IgD-negative memory B cell (primary cell): ENCODE data around the gene TMC6. TPM values are rescaled to one million over a fixed set of nuclear protein-coding genes. Genes with fewer than 3 reads are reported as not detected.

Experiments used
- H3K27ac Mint-ChIP-seq, 3 donors: one replicate each; pipeline ENCODE4 v1.8.0; 2020 to 2022; ENCODE audit warnings: mild to moderate bottlenecking in 3 of 3, mixed read lengths in 3 of 3, moderate library complexity in 1 of 3
- H3K27me3 Mint-ChIP-seq: one replicate; pipeline ENCODE4 v1.8.0; 2021; ENCODE audit warnings: mixed read lengths
- H3K36me3 Mint-ChIP-seq: one replicate; pipeline ENCODE4 v1.8.0; 2020; ENCODE audit warnings: mild to moderate bottlenecking, mixed read lengths
- H3K4me1 Mint-ChIP-seq, 3 donors: one replicate each; pipeline ENCODE4 v1.8.0; 2020 to 2022; ENCODE audit warnings: mixed read lengths in 3 of 3, mild to moderate bottlenecking in 1 of 3
- H3K4me3 Mint-ChIP-seq, 4 donors: one replicate each; pipeline ENCODE4 v1.8.0; 2020 to 2022; ENCODE audit warnings: mild to moderate bottlenecking in 4 of 4, mixed read lengths in 4 of 4, moderate library complexity in 3 of 4
- H3K9me3 Mint-ChIP-seq, 3 donors: one replicate each; pipeline ENCODE4 v1.8.0; 2020 to 2021; ENCODE audit warnings: mixed read lengths in 3 of 3, mild to moderate bottlenecking in 1 of 3
- polyA plus RNA-seq: library from polyadenylated mRNA; unstranded; fragments of 300-500 nt; fragmentation: Illumina TruSeq; gene quantifications from one replicate; pipeline ENCODE4 v1.2.3, GENCODE V29; 2021

TMC6 gene
- polyA plus RNA-seq, 1 donor from 2014 or later, result 212 TPM

DNA sequence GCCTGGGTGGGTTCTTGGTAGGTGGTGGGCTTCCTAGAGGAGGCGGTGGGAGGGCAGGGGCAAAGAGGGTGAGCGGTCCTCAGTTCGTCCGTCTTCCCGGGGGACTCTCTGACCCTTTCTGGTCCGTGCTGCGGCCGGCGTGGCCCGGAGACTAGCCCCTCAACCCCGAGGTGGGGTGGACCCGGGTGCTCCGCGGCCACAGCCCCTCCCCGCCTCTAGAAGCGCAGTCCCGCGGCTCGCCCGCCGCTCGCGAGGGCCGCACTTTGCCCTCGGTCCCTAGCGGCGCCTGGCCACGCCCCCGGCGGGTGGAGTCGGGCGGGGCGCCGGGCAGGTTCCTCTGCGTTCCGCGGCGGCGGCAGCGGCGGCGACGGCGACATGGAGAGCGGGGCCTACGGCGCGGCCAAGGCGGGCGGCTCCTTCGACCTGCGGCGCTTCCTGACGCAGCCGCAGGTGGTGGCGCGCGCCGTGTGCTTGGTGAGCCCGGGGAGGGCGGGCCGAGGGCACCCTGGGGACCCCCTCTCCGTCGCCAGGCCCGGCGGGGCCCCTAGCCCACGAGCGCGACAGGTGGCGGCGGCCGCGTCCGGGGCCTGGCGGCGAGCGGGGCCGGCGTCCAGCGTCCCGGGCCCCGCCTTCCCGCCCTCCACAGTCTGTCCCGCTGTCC lies 39.8 kb upstream of the TMC6 start, which contains the start of gene SYNGR2:
TSS of gene SYNGR2 (plus strand) at position 340 of the 661 bp plus-strand sequence. CDS start at position 376, 36 bp downstream.
- H3K36me3 Mint-ChIP-seq, result no peaks in the 10 kb centered on the region
- H3K27me3 Mint-ChIP-seq, result peaks cover 1% of the 10 kb centered on the region
- peaks cover 19 to 33% (median 30%) of the 10 kb centered on the region in 3 donors for H3K4me1 Mint-ChIP-seq
- H3K9me3 Mint-ChIP-seq, result no peaks in the 10 kb centered on the region
- peak within 1 kb of the TSS; percentile 85 to 98 (median 96) for H3K27ac Mint-ChIP-seq
- H3K4me3 Mint-ChIP-seq, result peak within 1 kb of the TSS; percentile 77 to 90 (median 86)

DNA sequence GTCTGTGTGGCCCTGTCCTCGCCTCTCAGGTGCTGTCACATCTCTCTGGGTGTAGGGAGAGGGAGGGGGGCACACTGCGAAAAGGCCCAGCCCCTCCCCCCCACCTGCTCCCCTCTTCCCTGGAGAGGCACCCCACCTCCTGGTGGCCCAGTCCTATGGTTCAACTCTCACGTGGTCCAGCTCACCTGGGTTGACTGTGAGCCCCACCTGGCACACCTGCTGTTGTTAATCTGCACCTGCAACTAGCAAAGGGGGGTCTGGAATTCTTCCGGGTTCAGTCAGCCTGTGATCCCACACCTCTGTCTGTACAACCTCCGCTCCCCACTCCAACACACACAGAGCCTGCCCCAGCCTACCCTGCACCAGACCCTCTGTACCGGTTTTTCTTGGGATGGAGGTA lies 37.9 kb upstream of the TMC6 start:
- Mint-ChIP-seq H3K27me3 (no peaks in the 10 kb centered on the region), H3K27ac (no peak overlapping the region), H3K4me3 (peak overlapping the region in 2 of 4 donors; percentile 48 to 66)

GRCh38 chr17:78164748-78165607 lies 36.4 kb upstream of the TMC6 start:
- H3K9me3 Mint-ChIP-seq, result no peaks in the 10 kb centered on the region
- peak overlapping the region in 2 of 4 donors; percentile 38 to 41 for H3K4me3 Mint-ChIP-seq
- peaks cover 2 to 6% (median 3%) of the 10 kb centered on the region in 3 donors for H3K4me1 Mint-ChIP-seq
- H3K27me3 Mint-ChIP-seq, result no peaks in the 10 kb centered on the region
- H3K27ac Mint-ChIP-seq, result no peak overlapping the region
- H3K36me3 Mint-ChIP-seq, result no peaks in the 10 kb centered on the region

More for the DNA sequence above, 37.9 kb upstream of the TMC6 start:
- Mint-ChIP-seq H3K36me3 (no peaks in the 10 kb centered on the region), H3K9me3 (no peaks in the 10 kb centered on the region), H3K4me1 (peaks cover 0 to 14% (median 11%) of the 10 kb centered on the region in 3 donors)

- peaks cover 1% of the 10 kb centered on the region for H3K27me3 Mint-ChIP-seq
- H3K27ac Mint-ChIP-seq, result peak overlapping the region in 2 of 3 donors; percentile 63 to 75
Observed at GRCh38 chr17:78163881-78164747, 35.6 kb upstream of the TMC6 start.

GRCh38 chr17:78159575-78160158 lies 31.1 kb upstream of the TMC6 start:
- Mint-ChIP-seq H3K27ac (peak overlapping the region; percentile 63 to 82 (median 72)), H3K9me3 (no peaks in the 10 kb centered on the region), H3K36me3 (no peaks in the 10 kb centered on the region), H3K4me3 (peak overlapping the region in 3 of 4 donors; percentile 38 to 82 (median 79)), H3K27me3 (peaks cover 1% of the 10 kb centered on the region), H3K4me1 (peaks cover 13 to 23% (median 19%) of the 10 kb centered on the region in 3 donors)

More at GRCh38 chr17:78163881-78164747, 35.6 kb upstream of the TMC6 start:
- peak overlapping the region in 1 of 4 donors; percentile 38 for H3K4me3 Mint-ChIP-seq
- H3K36me3 Mint-ChIP-seq, result no peaks in the 10 kb centered on the region
- no peaks in the 10 kb centered on the region for H3K9me3 Mint-ChIP-seq
- H3K4me1 Mint-ChIP-seq, result peaks cover 8 to 14% (median 8%) of the 10 kb centered on the region in 3 donors

GRCh38 chr17:78154903-78155811 lies 26.6 kb upstream of the TMC6 start:
- H3K27ac Mint-ChIP-seq, result peak overlapping the region; percentile 82 to 94 (median 94)
- no peaks in the 10 kb centered on the region for H3K36me3 Mint-ChIP-seq
- peaks cover 23 to 34% (median 24%) of the 10 kb centered on the region in 3 donors for H3K4me1 Mint-ChIP-seq
- H3K4me3 Mint-ChIP-seq, result peak overlapping the region; percentile 39 to 77 (median 56)
- peaks cover 1% of the 10 kb centered on the region for H3K27me3 Mint-ChIP-seq
- H3K9me3 Mint-ChIP-seq, result no peaks in the 10 kb centered on the region

- Mint-ChIP-seq H3K4me3 (no peak overlapping the region), H3K27me3 (no peaks in the 10 kb centered on the region), H3K27ac (peak overlapping the region in 1 of 3 donors; percentile 67), H3K9me3 (no peaks in the 10 kb centered on the region), H3K36me3 (no peaks in the 10 kb centered on the region), H3K4me1 (peaks cover 28 to 43% (median 30%) of the 10 kb centered on the region in 3 donors)
Observed at GRCh38 chr17:78151514-78152008, 23.0 kb upstream of the TMC6 start.

GRCh38 chr17:78148286-78149016 lies 19.9 kb upstream of the TMC6 start:
- no peaks in the 10 kb centered on the region for H3K36me3 Mint-ChIP-seq
- peaks cover 29 to 43% (median 34%) of the 10 kb centered on the region in 3 donors for H3K4me1 Mint-ChIP-seq
- H3K27me3 Mint-ChIP-seq, result no peaks in the 10 kb centered on the region
- no peaks in the 10 kb centered on the region for H3K9me3 Mint-ChIP-seq
- H3K4me3 Mint-ChIP-seq, result peak overlapping the region; percentile 1 to 85 (median 54)
- peak overlapping the region; percentile 88 to 98 (median 89) for H3K27ac Mint-ChIP-seq

GRCh38 chr17:78147315-78147998 lies 18.9 kb upstream of the TMC6 start:
- Mint-ChIP-seq H3K4me3 (peak overlapping the region; percentile 8 to 85 (median 68)), H3K9me3 (no peaks in the 10 kb centered on the region), H3K27ac (peak overlapping the region; percentile 89 to 98 (median 98)), H3K4me1 (peaks cover 25 to 48% (median 37%) of the 10 kb centered on the region in 3 donors), H3K36me3 (no peaks in the 10 kb centered on the region), H3K27me3 (no peaks in the 10 kb centered on the region)

DNA sequence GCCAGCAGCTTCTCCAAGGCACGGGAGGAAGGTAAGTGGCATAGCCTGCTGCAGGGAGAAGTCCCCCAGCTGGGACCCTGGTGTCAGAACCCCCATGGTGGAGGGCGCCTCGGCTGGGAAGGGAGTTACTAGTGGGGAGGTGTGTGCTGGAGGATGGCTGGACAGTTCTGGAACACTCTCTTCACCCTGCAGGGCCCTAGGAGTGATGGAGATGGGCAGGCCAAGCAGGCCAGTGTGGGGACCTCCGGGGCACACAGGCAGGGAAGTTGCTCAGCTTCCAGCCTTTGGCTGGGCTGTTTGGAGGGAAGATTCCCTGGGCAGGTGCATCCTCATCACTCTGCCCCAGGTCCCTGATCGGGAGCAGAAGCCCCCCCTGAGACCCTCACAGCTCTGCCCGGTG lies 18.3 kb upstream of the TMC6 start:
- Mint-ChIP-seq H3K4me3 (peak overlapping the region in 3 of 4 donors; percentile 55 to 60 (median 55)), H3K4me1 (peaks cover 25 to 53% (median 41%) of the 10 kb centered on the region in 3 donors), H3K27me3 (no peaks in the 10 kb centered on the region), H3K36me3 (no peaks in the 10 kb centered on the region), H3K9me3 (no peaks in the 10 kb centered on the region), H3K27ac (peak overlapping the region; percentile 89 to 98 (median 98))

DNA sequence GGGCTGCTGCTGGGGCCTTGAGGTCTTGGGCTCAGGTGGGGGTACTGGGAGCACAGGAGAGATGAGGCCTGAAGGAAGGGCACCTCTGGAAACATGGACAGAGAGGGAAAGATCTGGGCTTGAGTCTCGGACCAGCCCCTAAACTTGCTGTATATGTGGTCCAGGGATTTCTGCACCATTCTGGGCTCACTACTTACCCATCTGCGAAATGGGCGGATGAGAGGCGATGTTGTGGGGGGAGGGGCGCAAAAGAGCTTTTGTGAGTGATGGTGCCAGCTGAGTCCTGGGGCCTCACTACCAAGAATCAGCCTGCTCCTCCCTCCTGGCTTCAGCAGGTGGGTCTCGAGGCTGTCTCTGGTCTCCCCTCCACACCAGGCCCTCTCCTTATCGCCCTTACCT lies 17.9 kb upstream of the TMC6 start:
- peaks cover 25 to 52% (median 41%) of the 10 kb centered on the region in 3 donors for H3K4me1 Mint-ChIP-seq
- H3K27ac Mint-ChIP-seq, result peak overlapping the region; percentile 89 to 98 (median 98)
- H3K27me3 Mint-ChIP-seq, result no peaks in the 10 kb centered on the region
- H3K4me3 Mint-ChIP-seq, result peak overlapping the region in 3 of 4 donors; percentile 33 to 55 (median 55)
- H3K9me3 Mint-ChIP-seq, result no peaks in the 10 kb centered on the region
- H3K36me3 Mint-ChIP-seq, result no peaks in the 10 kb centered on the region
